Left forelimb (tissue), 1 donor: Measurements from ENCODE around the gene ZDHHC11B.
A peak's percentile ranks its signal among the peaks of the same experiment; 100 is the strongest.
"Not testable (repeated sequence)": the region's sequence is repeated elsewhere in the genome, so short reads cannot be mapped to it uniquely, and the experiment has no call there.

ENCODE experiments used
- DNase-seq: peaks from one replicate; pipeline ENCODE4 v3.0.0-alpha.2; 2018; ENCODE audit warnings: low spot score

ZDHHC11B gene

DNA sequence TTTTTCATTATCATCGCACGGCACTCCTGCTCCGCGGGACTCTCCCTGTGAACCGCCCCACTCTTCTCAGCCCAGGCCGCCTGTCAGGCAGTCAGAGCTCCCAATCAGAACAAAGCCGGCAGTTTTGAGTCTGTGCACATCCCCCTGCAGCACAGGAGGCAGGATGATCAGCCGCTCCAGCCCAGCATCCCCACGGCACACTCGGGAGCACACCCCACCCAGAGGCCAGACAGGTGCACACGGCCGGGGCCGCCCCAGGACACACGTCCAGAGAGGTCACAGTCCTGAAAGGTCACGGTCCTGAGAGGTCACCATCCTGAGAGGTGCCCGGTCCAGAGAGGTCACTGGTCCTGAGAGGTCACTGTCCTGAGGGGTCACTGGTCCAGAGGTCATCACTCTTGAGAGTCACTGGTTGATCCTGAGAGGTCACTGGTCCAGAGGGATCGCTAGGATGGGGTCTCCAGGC is 99.7 kb downstream of the ZDHHC11B start:
- DNase-seq = peak; percentile 58

DNA sequence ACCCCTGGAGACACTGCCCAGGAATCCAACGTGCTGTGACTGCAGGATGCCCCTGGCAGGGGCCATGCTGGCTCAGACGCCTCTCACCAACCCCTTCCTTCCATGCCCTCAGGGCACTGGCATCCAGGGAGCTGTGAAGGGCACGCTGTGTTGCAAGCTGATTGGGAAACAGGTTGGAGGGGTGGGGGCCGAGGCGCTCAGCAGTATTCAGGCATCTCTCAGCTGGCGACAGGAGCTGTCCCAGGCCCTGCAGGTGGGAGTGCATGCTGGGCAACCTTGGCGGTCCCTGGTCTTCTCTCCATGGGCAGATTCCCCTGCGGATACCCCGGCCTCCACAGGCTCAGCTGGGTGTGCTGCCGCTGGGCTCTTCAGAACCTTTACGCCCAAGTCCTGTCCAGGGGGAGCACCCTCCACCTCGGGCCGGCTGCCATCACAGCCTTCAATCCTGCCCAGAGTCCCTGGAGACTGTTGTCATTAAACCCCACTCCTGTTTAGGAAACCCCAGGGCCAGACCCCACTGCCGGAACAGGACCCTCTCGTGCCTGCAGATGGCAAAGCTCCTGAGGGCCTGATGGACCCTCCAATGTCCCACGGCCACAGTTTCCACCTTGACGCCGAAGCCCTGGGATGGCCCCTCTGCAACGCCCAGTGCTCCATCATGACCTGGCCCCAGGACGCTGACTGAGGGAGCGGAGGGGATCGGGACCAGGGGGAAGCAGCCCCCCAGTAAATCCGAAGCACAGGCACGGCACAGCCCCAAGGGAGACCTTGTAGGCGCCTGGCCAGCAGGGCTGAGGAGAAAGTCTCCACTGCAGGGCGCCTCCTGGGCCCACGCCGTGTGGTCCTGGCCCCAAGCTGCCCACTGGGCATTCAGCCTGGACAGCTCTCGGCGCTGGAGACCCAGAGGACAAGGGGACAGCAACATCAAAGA is 100.7 kb downstream of the ZDHHC11B start:
- peak; percentile 52 for DNase-seq

DNA sequence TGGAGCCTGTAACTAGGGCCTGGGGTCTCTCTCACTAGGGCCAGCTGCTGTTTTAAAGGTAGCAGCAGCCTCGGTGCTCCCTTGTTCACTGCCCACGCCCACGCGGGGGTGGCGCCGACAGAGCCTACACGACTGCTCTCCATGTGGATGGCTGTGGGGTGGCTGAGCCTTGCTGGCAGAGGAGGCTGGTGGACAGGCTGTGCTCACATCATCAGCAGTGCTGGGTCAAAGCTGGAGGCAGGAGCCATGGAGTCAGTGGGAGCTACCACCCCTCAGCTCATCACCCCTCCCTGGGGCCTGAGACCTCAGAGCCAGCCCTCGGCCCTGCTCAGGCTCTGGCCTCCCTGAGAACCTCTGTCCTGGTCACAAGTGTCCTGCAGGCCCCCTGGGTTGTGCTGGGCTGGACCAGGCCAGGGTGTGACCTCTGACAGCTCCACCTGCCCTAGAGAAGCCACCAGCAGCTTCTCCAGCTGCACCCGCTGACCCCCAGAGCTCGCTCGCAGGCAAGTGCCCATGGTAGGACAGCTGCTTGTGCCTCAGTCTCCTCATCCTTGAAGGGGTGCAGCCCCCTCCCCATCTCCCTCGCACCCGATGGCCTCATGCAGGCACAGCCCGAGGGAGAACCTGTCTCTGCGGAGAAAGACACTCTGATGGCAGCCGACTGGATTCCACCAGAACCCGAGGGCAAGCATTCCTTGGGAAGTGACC is 101.7 kb downstream of the ZDHHC11B start:
- DNase-seq = peak; percentile 64

DNA sequence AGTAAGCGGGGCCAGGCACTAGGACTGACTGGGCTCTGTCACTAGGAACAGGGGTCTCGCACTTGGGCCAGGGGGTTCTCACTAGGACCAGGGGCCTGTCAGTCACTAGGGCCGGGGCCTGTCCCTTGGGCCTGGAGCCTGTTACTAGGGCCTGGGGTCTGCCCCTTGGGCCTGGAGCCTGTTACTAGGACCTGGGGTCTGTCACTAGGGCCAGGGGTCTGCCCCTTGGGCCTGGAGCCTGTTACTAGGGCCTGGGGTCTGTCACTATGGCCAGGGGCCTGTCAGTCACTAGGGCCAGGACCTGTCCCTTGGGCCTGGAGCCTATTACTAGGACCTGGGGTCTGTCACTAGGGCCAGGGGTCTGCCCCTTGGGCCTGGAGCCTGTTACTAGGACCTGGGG is 102.3 kb downstream of the ZDHHC11B start:
- peak; percentile 33 for DNase-seq

DNA sequence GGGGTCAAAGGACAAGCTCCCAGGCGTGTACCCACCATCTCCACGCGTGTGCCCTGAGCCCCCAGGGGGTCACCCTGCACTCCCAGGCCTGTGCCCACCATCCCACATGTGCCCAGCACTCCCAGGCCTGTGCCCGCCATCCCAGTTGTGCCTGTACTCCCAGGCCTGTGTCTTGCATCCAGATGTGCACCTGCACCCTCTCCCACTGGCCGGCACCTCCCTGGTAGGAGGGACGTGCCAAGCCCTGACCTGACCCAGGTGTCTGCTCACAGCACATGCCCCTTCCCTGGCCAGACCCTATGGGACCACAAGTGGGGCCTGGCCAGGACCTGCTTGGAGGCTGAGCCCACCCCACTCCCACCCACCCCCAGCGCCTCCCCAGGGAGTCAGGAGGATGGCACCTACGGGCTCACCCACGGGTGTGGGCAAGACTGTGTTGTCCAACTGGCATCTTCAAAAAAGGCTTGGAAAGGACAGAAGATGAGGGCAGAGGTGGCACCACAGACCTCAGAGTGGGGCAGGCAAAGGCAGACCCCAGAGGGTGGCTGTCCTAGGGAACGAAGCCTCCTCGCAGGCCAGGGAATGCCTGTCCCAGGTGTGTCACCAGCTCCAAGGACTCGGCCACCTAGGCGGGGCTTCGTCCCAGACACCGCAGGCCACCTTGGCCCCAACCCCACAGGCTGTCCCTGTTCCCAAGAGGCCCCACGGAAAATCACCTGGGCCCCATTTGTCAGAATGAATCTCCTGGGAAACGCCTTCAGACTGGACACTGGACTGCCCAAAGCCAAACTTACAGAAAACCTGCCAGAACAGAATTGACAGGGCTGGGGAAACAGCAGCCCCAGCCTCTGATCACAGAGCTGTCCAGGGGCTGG is 103.0 kb downstream of the ZDHHC11B start:
- peak; percentile 25 for DNase-seq

DNA sequence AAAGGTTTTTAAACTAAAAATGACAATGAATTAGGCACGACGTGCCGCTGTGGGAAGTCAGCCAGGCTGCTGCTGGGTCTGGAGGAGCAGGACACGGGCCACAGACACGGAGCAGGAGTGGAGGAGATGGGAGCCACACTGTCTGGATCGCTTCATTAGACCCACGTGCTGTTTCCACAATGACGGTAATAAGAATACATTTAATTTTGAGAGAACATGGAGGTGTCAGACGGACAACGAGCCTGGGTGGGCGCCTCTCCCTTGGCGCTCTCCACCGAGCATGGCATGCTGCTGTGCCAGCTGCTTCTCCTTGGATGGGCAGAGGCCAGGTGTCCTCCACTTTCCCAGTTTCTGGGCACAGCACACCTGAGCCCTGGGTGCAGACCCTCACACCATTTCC is 103.7 kb downstream of the ZDHHC11B start:
- not testable (repeated sequence) for DNase-seq

DNA sequence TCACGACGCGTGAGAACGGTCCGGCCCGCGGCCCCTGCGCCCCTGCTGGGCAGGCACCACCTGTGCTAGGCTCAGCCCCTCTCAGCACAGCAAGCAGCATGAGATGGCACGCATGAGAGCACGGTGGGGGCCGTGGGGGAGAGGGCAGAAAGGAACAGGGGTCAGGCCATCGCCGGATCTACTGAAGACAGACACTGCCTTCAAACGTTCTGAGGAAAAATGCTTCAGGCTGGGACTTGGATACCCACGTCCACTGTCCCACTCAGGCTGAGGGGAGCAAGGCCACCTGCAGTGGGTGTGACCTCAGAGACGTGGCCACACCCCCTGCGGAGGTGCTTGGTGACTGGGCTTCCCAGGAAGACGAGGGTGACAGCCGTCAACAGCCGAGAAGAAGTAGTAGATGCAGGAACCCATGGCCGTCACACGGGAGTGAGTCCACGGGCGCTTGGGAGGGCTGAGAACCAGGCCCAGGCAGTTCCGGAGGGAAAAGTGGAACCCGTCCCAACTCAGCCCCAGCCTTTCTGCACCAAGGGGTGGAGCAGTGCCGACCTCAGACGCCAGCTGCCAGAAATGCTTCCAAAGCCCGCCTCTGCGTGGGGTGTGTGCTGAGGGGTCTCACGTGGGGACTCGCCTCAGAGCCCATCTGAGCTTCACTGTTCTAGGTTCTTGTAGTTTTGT is 104.3 kb downstream of the ZDHHC11B start:
- not testable (repeated sequence) for DNase-seq

DNA sequence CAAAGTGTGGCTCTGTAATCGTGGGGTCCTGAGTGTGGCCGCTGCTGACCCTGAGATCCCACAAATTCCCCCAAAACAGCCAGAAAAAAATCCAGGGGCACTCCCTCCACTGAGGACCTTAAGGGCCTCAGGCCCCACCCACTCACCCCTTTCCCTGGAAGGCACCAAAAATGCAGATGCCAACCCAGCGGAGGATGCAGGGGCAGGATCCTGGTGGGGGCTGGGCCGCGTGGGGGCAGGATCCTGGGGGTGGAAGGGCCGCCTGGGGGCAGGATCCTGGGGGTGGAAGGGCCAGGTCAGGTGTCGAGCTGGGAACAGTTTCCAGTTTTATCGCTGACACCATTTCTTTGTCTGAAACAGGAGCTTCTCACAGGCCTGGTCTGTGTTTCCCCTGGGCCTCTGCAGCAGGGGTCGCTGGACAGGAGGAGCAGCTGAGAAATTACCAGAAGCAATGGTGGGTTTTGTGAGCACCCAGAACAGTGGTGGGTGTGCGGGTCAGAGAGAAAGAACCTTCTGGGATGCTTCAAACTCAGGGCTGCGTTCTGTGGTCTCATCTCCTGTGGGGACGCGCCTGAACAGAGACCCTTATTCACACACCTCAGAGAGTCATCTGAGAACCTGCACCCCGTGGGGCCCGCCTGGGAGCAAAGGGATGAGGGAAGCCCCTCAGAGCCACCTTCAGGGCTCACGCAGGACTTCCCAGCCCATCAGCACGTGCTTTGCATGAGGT is 105.2 kb downstream of the ZDHHC11B start:
- DNase-seq = not testable (repeated sequence)

DNA sequence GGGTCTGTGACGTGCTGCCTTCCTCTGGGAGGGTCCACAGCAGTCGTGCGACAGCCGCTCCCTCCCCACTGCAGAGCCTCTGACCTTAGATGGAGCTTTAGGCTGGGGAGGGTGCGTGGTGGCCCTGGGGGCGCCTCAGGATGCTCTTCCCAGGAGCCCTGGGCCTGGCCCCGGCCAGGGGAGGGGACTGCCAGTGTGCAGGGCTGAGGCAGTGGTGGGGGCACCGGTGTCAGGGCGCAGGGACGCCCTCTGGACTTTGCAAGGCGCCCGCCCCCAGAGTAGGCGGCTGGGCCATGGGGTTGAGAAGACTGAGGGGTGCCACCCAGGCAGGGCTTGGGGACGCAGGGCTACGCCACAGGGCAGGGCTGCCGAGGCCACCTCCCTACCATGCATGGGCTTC is 106.0 kb downstream of the ZDHHC11B start:
- not testable (repeated sequence) for DNase-seq

DNA sequence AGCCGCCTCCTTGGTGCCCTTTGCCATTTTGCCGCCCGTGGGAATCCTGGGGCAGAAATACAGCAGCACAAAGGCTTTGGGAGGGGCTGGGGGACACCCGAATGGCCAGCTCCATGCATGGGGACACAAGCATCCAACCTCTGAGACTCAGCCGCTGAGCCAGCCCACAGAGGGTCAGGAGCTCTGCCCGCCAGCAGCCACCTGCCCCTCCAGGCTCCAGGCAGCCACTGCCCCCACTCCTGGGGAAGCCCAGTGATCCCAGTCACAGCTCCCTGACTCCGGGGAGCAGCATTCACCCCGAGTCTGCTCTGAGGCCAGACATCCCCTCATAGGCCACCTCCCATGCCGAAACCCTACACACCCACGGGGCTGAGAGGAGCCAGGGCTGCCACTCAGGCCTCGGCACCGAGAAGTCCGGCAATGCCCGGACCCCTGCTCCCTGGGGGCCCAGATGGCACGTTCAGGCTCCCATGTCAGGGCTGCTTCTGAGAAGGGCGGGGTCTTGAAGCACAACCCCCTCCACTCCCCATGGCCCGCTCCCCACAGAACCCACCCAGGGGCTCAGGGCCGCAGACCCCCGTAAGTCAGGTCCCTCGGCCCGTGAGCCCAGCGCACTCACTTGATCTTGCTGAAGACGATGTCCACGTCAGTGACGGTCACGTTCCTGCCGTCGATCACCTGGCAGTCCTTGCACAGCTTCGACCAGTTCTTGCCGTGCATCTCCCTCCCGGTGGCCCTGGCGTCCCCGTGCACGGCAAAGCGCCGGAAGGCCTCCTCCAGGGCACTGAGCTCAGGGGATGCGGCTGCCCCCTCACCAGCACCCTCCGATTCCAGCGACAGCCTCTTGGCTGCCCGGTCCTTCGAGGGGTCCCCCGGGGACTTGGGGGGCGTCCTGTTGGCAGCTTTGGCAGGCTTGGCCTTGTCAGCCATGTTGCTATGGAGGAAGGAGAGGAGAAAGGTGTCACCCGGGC is 107.1 kb downstream of the ZDHHC11B start:
- peak; percentile 55 for DNase-seq

DNA sequence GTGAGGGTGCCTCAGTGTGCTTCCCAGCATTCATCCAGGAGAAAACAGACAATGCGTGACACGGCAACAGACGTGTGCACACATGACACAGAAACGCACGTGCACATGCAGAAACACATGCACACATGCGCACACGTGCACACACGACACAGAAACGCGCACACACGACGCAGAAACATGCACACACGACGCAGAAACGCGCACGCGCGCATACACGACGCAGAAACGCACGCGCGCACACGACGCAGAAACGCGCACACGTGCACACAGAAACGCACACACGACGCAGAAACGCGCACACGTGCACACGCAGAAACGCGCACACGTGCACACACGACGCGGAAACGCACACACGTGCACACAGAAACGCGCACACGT is 107.8 kb downstream of the ZDHHC11B start:
- no peak for DNase-seq

DNA sequence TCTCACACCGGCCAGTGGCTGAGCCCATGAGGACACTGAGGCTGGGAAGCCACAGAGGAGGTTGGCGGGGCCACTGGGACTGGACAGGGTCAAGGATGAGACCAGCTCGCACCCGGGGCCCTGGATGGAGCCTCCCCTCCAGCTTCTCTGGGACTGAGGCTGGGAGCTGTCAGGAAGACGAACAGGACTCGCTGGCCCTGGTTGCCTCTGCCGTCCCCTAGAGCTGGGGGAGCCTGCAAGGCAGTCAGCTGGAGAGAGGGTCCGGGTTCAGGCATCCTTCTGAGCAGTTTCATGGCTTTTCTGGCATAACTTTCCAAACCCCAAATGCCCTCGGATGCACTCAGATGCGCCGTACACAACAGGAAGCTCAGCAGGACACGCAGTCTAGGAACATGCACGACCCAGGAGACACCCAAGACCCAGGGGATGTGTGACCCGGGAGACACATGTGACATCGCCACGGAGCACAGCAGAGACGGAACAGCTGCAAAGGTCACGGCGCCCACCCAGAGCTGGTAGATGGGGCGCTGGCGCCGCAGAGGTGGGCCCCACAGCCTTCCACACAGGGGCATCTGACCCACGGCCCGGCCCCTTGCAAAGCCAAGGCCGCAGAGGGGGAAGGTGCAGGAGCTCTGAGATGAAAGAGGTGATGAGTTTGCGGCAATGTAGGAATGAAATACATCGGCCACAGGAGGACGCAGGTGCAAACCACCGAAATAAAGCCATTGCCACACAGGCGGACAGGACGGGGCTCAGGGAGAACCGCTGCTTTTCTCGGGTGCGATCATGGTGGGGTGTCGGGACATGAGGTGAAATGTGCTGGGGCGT is 108.4 kb downstream of the ZDHHC11B start:
- DNase-seq = peak; percentile 57

DNA sequence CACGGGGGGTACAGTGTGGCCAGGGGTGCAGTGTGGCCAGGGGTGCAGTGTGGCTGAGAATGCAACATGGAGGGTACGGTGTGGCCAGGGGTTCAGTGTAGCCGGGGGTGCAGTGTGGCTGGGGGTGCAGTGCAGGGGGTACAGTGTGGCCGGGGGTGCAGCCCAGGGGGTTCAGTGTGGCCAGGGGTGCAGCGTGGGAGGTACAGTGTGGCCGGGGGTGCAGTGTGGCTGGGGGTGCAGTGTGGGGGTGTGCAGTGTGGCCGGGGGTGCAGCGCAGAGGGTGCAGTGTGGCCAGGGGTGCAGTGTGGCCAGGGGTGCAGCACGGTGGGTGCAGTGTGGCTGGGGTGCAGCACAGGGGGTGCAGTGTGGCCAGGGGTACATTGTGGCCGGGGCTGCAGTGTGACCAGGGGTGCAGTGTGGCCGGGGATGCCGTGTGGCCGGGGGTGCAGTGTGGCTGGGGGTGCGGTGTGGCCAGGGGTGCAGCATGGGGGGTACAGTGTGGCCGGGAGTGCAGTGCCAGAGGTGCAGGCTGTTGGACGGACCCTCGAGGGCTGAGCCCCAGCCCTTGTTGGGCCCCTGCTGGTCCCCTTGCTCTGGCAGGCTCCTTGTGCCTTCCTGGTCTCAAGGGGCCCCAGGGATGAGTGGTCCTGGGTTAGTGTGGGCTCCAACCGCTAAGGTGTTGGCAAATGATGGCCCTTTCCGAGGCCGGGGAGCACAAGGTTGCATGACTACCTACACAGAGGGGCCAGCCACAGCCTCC is 109.2 kb downstream of the ZDHHC11B start:
- peak; percentile 64 for DNase-seq

DNA sequence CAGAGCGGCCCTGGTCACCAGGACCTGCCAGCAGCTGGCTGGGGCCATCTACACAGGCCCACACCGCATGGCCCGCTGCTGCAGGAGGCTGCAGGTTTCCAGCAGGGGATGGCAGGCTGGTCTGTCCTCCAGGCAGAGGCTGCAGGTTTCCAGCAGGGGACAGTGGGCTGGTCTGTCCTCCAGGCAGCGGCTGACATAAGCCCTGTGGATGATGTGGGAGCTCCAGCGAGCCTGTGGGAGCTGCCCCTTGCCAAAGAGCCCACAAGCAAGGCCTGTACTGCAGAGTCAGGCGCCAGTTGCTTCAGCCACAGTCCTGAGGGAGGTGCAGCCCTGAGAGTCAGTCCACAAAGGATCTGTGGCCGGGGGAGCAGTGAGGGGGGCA is 109.9 kb downstream of the ZDHHC11B start:
- DNase-seq = no peak

DNA sequence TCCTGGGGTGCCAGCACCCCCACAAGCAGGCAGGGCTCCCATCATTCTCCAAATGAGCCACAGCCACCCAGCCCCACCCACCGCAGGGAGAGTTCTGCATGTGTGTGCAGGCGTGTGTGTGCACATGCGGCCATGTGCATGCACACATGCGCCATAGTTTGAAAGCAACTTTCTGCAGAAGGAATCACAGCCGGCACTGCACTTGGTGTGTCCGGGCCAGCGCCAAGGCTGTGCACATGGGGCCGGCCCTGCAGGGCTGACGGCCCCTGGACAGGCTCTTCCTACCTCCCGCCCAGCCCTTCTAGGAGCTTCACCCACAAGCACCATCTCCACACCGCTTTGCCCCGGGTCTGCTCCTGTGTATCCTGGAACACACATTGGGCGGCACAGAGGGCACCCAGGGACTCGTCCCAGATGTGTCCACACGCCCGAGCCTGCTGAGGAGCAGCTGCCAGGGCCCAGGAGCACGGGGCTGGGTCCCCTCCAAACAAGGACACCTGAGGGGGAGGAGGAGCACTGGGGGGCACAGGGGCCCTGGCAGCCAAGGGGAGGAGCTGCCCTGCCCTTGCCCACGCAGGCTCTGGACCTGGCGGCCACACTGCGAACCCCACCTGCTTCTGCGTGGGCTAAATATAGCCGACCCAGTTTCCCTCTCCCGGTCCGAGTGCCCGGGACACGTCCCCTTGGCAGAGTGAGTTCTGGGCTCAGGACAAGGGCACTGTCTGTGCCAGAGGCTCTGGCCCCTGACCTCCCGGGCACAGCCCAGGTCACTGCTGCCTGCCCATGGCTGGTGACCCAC is 110.5 kb downstream of the ZDHHC11B start:
- DNase-seq = no peak

DNA sequence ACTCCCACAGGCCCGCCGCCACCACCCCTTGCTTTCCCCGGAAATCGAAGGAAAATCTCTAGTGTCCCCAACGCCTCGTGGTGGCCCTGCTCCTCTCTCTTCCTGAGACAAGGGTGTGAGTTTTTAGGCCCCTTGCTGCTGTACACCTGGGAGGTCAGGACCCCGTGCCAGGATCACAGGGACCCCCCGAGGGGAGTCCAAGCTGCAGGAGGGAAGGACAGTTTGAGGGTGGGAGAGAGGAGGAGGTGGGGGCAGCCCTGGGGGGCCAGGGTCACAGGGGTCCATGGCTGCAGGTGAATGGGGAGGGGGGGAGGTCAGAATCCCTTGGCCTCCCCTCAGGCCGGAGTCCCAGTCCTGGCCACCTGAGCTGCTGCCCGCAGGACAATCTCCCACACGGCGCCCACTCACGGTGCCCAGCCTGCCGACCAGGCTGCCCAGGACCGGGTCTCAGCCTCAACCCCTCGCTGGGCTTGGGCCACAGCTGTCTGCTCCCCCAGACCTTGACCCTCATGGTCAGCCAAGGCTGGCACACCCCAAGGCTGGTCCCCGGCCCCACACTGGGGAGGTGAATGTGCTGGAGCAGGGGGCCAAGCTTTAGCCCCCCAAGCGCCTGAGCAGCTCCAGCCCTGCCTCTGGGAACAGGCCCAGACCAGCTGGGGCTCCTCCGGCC is 111.2 kb downstream of the ZDHHC11B start:
- DNase-seq = no peak
